Right atrium auricular region (tissue), 2 donors: ENCODE data around the gene UBTF. TPM values are rescaled to one million over a fixed set of nuclear protein-coding genes. Genes with fewer than 3 reads are reported as not detected.

ENCODE experiments used
- DNase-seq: peaks from one replicate; pipeline ENCODE4 v3.0.0-alpha.2; 2019; ENCODE audit warnings: low spot score
- H3K27ac ChIP-seq, 2 donors: fragments of 200-600 bp; sonication (generic); 1 replicate in 1 of 2; 2 replicates in 1 of 2; pipeline ENCODE4 v1.5.1; 2016 to 2019
- H3K27me3 ChIP-seq, 2 donors: fragments of 200-600 bp; sonication (generic); one replicate each; pipeline versions ENCODE4 v1.5.1 to v1.6.0; 2017 to 2019
- H3K36me3 ChIP-seq: fragments of 200-600 bp; sonication (generic); one replicate; pipeline ENCODE4 v1.5.1; 2016
- H3K4me1 ChIP-seq, 2 donors: fragments of 200-600 bp; sonication (generic); one replicate each; pipeline versions ENCODE4 v1.5.1 to v1.6.0; 2017 to 2019
- H3K4me3 ChIP-seq, 2 donors: fragments of 200-600 bp; sonication (generic); 1 replicate in 1 of 2; 2 replicates in 1 of 2; pipeline ENCODE4 v1.5.1; 2017 to 2019; ENCODE audit warnings: mild to moderate bottlenecking in 1 of 2, moderate library complexity in 1 of 2
- H3K9me3 ChIP-seq, 2 donors: fragments of 200-600 bp; sonication (generic); one replicate each; pipeline ENCODE4 v1.5.1; 2019
- CTCF ChIP-seq, 2 donors: fragments of 200-600 bp; sonication (generic); IDR thresholded peaks; one replicate each; pipeline ENCODE4 v1.5.1; 2019; ENCODE audit warnings: antibody characterized with exemption in 2 of 2
- total RNA-seq, 2 donors: library from RNA; depleted of rRNA; stranded (reverse); fragments of >200 nt; gene quantifications; one replicate each; pipeline ENCODE4 v1.1.0, GENCODE V29; 2016

The UBTF gene
- 10 to 100 TPM; 39.3 to 42.3 TPM for total RNA-seq

- H3K4me1 ChIP-seq = peaks cover 3 to 43% of the 10 kb centered on the region in 2 donors
- peak within 1 kb of the TSS; percentile 91 to 92 for H3K4me3 ChIP-seq
- DNase-seq = no peak
- H3K36me3 ChIP-seq = peaks cover 24% of the 10 kb centered on the region
- no peaks in the 10 kb centered on the region for H3K27me3 ChIP-seq
- H3K27ac ChIP-seq = peak within 1 kb of the TSS; percentile 98 to 99
- no peaks in the 10 kb centered on the region for H3K9me3 ChIP-seq
- TF ChIP-seq CTCF (IDR thresholded peaks at IDR 0.05) = no peak
Measured at GRCh38 chr17:44219616-44220212, at the start of gene UBTF. TSS of gene UBTF (minus strand) at chr17:44219675. CDS start at chr17:44218229, 1,446 bp downstream.

- TF ChIP-seq CTCF (IDR thresholded peaks at IDR 0.05) = no peak
- Histone ChIP-seq H3K36me3 (no peaks in the 10 kb centered on the region), H3K27me3 (no peaks in the 10 kb centered on the region), H3K9me3 (no peaks in the 10 kb centered on the region), H3K4me3 (no peak overlapping the region), H3K27ac (no peak overlapping the region), H3K4me1 (peaks cover 0 to 10% of the 10 kb centered on the region in 2 donors)
- no peak for DNase-seq
Measured at GRCh38 chr17:44268709-44269534, 49.4 kb upstream of the UBTF start.

- no peak for TF ChIP-seq CTCF (IDR thresholded peaks at IDR 0.05)
- no peaks in the 10 kb centered on the region for H3K9me3 ChIP-seq
- DNase-seq = no peak
Measured at GRCh38 chr17:44267818-44268490, 48.5 kb upstream of the UBTF start, which contains the start of gene SLC4A1. TSS of gene SLC4A1 (minus strand) at chr17:44268135. CDS start at chr17:44262866, 5,269 bp downstream.

GRCh38 chr17:44267165-44267455, 47.6 kb upstream of the UBTF start:
- H3K27me3 ChIP-seq = no peaks in the 10 kb centered on the region
- no peak overlapping the region for H3K27ac ChIP-seq
- TF ChIP-seq CTCF (IDR thresholded peaks at IDR 0.05) = no peak
- H3K9me3 ChIP-seq = no peaks in the 10 kb centered on the region
- H3K4me1 ChIP-seq = peaks cover 0 to under 1% of the 10 kb centered on the region in 2 donors
- H3K4me3 ChIP-seq = no peak overlapping the region
- H3K36me3 ChIP-seq = no peaks in the 10 kb centered on the region
- no peak for DNase-seq

More at GRCh38 chr17:44267818-44268490, 48.5 kb upstream of the UBTF start, which contains the start of gene SLC4A1:
- H3K4me1 ChIP-seq = peaks cover 0 to 9% of the 10 kb centered on the region in 2 donors
- H3K27me3 ChIP-seq = no peaks in the 10 kb centered on the region
- no peak within 1 kb of the TSS for H3K4me3 ChIP-seq
- H3K27ac ChIP-seq = no peak within 1 kb of the TSS
- H3K36me3 ChIP-seq = no peaks in the 10 kb centered on the region

GRCh38 chr17:44266402-44267164, 47.1 kb upstream of the UBTF start:
- Histone ChIP-seq H3K27me3 (no peaks in the 10 kb centered on the region), H3K4me1 (no peaks in the 10 kb centered on the region), H3K36me3 (no peaks in the 10 kb centered on the region), H3K27ac (no peak overlapping the region), H3K9me3 (no peaks in the 10 kb centered on the region), H3K4me3 (no peak overlapping the region)
- DNase-seq = no peak
- no peak for TF ChIP-seq CTCF (IDR thresholded peaks at IDR 0.05)
